Measurements from ENCODE around the gene NINJ1. TPM values are rescaled to one million over a fixed set of nuclear protein-coding genes. Genes with fewer than 3 reads are reported as not detected.
A peak's percentile ranks its signal among the peaks of the same experiment; 100 is the strongest.

The NINJ1 gene
- total RNA-seq, 1 donor from 2014 or later = 13.4 TPM

DNA sequence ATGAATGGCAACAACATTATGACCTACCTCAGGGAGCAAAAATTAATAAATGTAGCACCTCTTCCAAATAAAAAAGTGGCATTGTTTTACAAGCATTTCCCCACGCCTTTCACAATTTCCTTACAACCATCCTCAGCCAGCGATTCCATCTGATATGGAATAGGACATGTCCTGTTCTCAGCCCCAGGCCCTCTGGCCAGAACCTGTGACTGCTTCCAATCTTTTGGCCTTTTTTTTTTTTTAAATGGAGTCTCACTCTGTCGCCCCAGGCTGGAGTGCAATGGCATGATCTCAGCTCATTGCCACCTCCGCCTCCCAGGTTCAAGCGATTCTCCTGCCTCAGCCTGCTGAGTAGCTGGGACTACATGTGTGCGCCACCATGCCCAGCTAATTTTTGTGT lies 33.1 kb upstream of the NINJ1 start:
- TF ChIP-seq, protein P1, sequence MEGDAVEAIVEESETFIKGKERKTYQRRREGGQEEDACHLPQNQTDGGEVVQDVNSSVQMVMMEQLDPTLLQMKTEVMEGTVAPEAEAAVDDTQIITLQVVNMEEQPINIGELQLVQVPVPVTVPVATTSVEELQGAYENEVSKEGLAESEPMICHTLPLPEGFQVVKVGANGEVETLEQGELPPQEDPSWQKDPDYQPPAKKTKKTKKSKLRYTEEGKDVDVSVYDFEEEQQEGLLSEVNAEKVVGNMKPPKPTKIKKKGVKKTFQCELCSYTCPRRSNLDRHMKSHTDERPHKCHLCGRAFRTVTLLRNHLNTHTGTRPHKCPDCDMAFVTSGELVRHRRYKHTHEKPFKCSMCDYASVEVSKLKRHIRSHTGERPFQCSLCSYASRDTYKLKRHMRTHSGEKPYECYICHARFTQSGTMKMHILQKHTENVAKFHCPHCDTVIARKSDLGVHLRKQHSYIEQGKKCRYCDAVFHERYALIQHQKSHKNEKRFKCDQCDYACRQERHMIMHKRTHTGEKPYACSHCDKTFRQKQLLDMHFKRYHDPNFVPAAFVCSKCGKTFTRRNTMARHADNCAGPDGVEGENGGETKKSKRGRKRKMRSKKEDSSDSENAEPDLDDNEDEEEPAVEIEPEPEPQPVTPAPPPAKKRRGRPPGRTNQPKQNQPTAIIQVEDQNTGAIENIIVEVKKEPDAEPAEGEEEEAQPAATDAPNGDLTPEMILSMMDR (IDR thresholded peaks at IDR 0.05; ENCODE audit: insufficient read depth, low read length, severe bottlenecking) = no peak
- DNase-seq (ENCODE audit: low read depth) = no peak
- FAIRE-seq = no peak
- H3K4me3 ChIP-seq (ENCODE audit: low read depth, low read length) = no peak overlapping the region
- H3K27me3 ChIP-seq (ENCODE audit: control insufficient read depth, insufficient read depth, low read length) = peaks cover 4% of the 10 kb centered on the region
- H3K36me3 ChIP-seq (ENCODE audit: control insufficient read depth, insufficient read depth, low read length) = no peaks in the 10 kb centered on the region

DNA sequence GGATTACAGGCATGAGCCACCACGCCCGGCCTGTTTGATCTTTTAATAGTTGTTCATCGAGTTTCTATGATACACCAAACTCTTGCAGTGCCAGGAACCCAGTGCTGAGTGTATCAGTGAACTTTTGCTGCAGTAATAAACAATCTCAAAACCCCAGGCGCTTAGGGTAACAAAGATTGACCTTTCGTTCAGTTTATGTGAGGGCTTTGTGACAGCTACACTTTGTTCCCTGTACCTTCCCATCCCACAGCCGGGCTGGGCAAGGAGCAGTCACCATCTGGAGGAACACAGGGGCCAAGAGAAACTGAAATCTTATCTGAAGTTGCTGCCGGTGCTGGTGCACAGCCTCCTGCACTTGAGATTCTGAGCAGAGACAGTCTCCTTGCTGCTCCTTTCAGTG lies 32.6 kb upstream of the NINJ1 start:
- no peak for FAIRE-seq
- Histone ChIP-seq H3K27me3 (ENCODE audit: control insufficient read depth, insufficient read depth, low read length) (peaks cover 4% of the 10 kb centered on the region), H3K36me3 (ENCODE audit: control insufficient read depth, insufficient read depth, low read length) (no peaks in the 10 kb centered on the region), H3K4me3 (ENCODE audit: low read depth, low read length) (no peak overlapping the region)
- DNase-seq (ENCODE audit: low read depth) = no peak
- TF ChIP-seq, protein P1 (IDR thresholded peaks at IDR 0.05; ENCODE audit: insufficient read depth, low read length, severe bottlenecking) = no peak

DNA sequence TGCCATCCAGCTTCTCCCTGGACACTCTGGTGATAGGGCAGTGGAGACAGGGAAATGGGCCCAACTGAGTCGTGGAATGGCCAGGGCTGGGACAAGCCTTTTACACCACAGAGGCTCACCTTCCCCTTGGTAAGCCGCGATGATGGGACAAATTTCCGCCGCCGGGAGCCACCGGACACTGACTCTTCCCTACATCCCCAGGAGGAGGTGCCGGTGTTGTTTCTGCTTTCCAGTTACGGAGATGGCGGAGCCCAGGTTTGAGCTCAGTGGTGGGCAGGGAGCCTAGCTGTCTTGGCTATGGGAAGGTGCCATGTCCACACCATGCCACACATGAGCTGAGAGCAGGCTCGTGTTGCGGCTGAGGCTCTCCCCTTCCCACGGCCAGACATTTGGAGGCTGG lies 30.0 kb upstream of the NINJ1 start:
- no peaks in the 10 kb centered on the region for H3K36me3 ChIP-seq (ENCODE audit: control insufficient read depth, insufficient read depth, low read length)
- H3K4me3 ChIP-seq (ENCODE audit: low read depth, low read length) = no peak overlapping the region
- peaks cover under 1% of the 10 kb centered on the region for H3K27me3 ChIP-seq (ENCODE audit: control insufficient read depth, insufficient read depth, low read length)
- TF ChIP-seq, protein P1 (IDR thresholded peaks at IDR 0.05; ENCODE audit: insufficient read depth, low read length, severe bottlenecking) = no peak
- FAIRE-seq = no peak
- no peak for DNase-seq (ENCODE audit: low read depth)

DNA sequence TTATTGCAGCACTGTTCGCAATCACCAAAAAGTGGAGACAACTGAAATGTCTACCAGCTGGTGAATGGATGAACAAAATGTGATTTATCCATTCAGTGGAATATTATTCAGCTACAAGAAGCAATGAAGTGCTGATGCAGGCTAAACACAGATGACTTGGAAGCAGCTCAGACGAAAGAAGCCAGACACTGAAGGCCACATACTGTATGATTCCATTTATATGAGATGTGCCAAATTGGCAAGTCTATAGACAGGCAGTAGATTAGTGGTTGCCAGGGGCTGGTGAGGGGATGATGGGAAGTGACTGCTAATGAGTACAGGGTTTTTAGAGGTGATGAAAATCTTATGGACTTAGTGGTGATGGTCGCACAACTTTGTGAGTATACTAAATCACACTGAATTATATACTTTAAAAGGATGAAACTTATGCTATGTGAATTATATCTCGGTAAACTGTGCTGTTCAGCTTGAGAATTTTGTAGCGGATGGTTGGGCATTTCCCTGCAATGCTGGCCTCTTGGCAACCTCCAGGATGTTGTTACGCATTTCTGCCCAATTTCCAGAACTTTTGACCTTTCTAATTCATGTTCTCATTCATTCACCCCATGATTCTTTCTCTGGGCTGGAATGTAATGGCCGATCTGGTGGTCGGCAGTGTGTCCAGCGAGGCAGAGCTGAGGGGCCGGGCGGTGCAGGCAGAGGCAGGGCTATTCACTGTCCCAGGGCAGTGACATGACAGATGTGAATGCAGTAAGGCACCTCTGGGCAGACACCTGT lies 27.9 kb upstream of the NINJ1 start:
- Histone ChIP-seq H3K27me3 (ENCODE audit: control insufficient read depth, insufficient read depth, low read length) (no peaks in the 10 kb centered on the region), H3K36me3 (ENCODE audit: control insufficient read depth, insufficient read depth, low read length) (no peaks in the 10 kb centered on the region), H3K4me3 (ENCODE audit: low read depth, low read length) (no peak overlapping the region)
- DNase-seq (ENCODE audit: low read depth) = no peak
- TF ChIP-seq, protein P1 (IDR thresholded peaks at IDR 0.05; ENCODE audit: insufficient read depth, low read length, severe bottlenecking) = no peak
- no peak for FAIRE-seq

DNA sequence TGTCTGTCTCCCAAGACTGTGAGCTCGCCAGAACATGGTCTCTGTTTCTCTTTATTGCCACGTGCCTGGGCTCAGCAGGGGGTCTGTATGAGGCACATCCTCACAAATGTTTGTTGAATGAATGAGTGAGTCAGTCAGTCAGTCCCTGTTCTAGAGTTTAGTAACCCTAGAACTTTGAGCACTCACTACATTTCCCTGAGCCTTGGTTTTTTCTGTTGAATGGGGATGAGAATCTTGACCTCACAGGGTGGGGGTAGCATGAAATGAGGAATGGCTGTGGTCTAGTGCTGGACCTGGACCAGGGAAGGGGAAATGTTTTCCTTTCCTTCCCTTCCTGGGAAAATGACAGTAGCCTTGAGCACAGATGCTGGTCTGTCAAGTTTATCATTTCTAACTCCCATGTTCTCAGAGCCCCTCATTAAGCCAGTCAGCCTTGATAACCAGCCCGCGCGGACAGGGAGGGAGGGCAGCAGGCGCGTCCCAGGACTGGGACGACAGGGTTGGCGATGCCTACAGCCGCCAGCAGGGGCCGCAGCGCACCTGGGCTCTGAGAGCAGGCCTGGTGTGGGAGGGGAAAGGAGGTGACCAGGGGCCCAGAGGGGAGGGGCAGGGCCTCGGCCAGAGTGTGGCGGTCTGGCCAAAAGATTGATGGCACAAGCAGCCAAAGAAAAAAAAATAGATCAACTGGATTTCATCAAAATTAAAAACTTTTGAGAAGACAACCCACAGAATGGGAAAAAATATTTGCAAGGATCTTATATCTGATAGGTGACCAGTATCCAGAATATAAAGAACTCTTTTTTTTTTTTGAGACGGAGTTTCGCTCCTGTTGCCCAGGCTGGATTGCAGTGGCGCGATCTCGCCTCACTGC lies 25.8 kb upstream of the NINJ1 start:
- no peak for FAIRE-seq
- peak; percentile 40 for DNase-seq (ENCODE audit: low read depth)
- H3K4me3 ChIP-seq (ENCODE audit: low read depth, low read length) = no peak overlapping the region
- no peaks in the 10 kb centered on the region for H3K36me3 ChIP-seq (ENCODE audit: control insufficient read depth, insufficient read depth, low read length)
- TF ChIP-seq, protein P1 (IDR thresholded peaks at IDR 0.05; ENCODE audit: insufficient read depth, low read length, severe bottlenecking) = peak; percentile 97
- H3K27me3 ChIP-seq (ENCODE audit: control insufficient read depth, insufficient read depth, low read length) = no peaks in the 10 kb centered on the region
